Mesenchymal stem cell (in vitro differentiated cells and primary cell): ENCODE measurements around the gene FBXO17.

Experiments used
- DNase-seq: peaks from one replicate; pipeline ENCODE4 v3.0.0-alpha.2; 2013
- H2AFZ ChIP-seq: one replicate; pipeline ENCODE4 v1.6.1; 2013; ENCODE audit warnings: low read depth, mild to moderate bottlenecking, control low read depth, inconsistent platforms, low read length, moderate library complexity
- H2AK5ac ChIP-seq: 2 replicates; pipeline ENCODE4 v1.6.1; 2013; ENCODE audit warnings: low read length, moderate library complexity, mild to moderate bottlenecking, inconsistent platforms; ENCODE audit not compliant: severe bottlenecking
- H2BK120ac ChIP-seq: one replicate; pipeline ENCODE4 v1.6.1; 2013; ENCODE audit warnings: low read depth, mild to moderate bottlenecking, inconsistent platforms, low read length, moderate library complexity
- H2BK12ac ChIP-seq, 2 experiments: one replicate each; pipeline ENCODE4 v1.6.1; 2013; ENCODE audit warnings: inconsistent platforms in 2 of 2, low read length in 2 of 2, mild to moderate bottlenecking in 2 of 2, moderate library complexity in 2 of 2, control low read depth in 1 of 2
- H2BK15ac ChIP-seq: one replicate; pipeline ENCODE4 v1.6.1; 2013; ENCODE audit warnings: mild to moderate bottlenecking, low read depth, inconsistent platforms; ENCODE audit not compliant: poor library complexity, severe bottlenecking
- H2BK5ac ChIP-seq: 2 replicates; pipeline ENCODE4 v1.6.1; 2013; ENCODE audit warnings: low read depth, mild to moderate bottlenecking, low read length, control low read depth, inconsistent platforms; ENCODE audit not compliant: poor library complexity, severe bottlenecking
- H3K14ac ChIP-seq, 2 experiments: one replicate each; pipeline ENCODE4 v1.6.1; 2013; ENCODE audit warnings: inconsistent platforms in 2 of 2, low read length in 2 of 2, control low read depth in 1 of 2, mild to moderate bottlenecking in 1 of 2, moderate library complexity in 1 of 2
- H3K18ac ChIP-seq, 2 experiments: one replicate each; pipeline ENCODE4 v1.6.1; 2013; ENCODE audit warnings: inconsistent platforms in 2 of 2, low read length in 2 of 2, control low read depth in 1 of 2, low read depth in 1 of 2, mild to moderate bottlenecking in 1 of 2
- H3K23ac ChIP-seq, 2 experiments: one replicate each; pipeline ENCODE4 v1.6.1; 2013; ENCODE audit warnings: inconsistent platforms in 2 of 2, low read length in 2 of 2, mild to moderate bottlenecking in 2 of 2, moderate library complexity in 2 of 2, control low read depth in 1 of 2
- H3K27ac ChIP-seq: 2 replicates; pipeline ENCODE4 v1.5.1; 2013; ENCODE audit warnings: mild to moderate bottlenecking, moderate library complexity, low read length, control low read depth, inconsistent platforms; ENCODE audit not compliant: poor library complexity, severe bottlenecking
- H3K27me3 ChIP-seq, 2 experiments: 2 replicates each; pipeline versions ENCODE4 v1.6.1 to v1.7.0; 2013; ENCODE audit warnings: low read length in 2 of 2, mild to moderate bottlenecking in 2 of 2, moderate library complexity in 2 of 2, control low read depth in 1 of 2, inconsistent platforms in 1 of 2; ENCODE audit not compliant: control insufficient read depth in 1 of 2, insufficient read depth in 1 of 2
- H3K36me3 ChIP-seq, 2 experiments: 2 replicates each; pipeline versions ENCODE4 v1.6.1 to v1.7.0; 2013; ENCODE audit warnings: low read length in 2 of 2, control low read depth in 1 of 2, inconsistent platforms in 1 of 2, low read depth in 1 of 2, mild to moderate bottlenecking in 1 of 2; ENCODE audit not compliant: insufficient read depth in 2 of 2, control insufficient read depth in 1 of 2
- H3K4ac ChIP-seq, 2 experiments: one replicate each; pipeline ENCODE4 v1.6.1; 2013; ENCODE audit warnings: inconsistent platforms in 2 of 2, low read length in 2 of 2, mild to moderate bottlenecking in 2 of 2, moderate library complexity in 2 of 2, control low read depth in 1 of 2, low read depth in 1 of 2
- H3K4me1 ChIP-seq: 2 replicates; pipeline ENCODE4 v1.6.1; 2013; ENCODE audit warnings: low read depth, low read length, control low read depth; ENCODE audit not compliant: control insufficient read depth, insufficient read depth
- H3K4me2 ChIP-seq: 2 replicates; pipeline ENCODE4 v1.6.1; 2013; ENCODE audit warnings: low read length, mild to moderate bottlenecking, inconsistent platforms; ENCODE audit not compliant: poor library complexity, severe bottlenecking
- H3K4me3 ChIP-seq, 2 experiments: 2 replicates each; pipeline versions ENCODE4 v1.5.1 to v1.7.0; 2013; ENCODE audit warnings: low read length in 2 of 2, mild to moderate bottlenecking in 2 of 2, control low read depth in 1 of 2, low read depth in 1 of 2; ENCODE audit not compliant: insufficient read depth in 1 of 2
- H3K79me1 ChIP-seq: replicated peaks from 2 replicates; pipeline ENCODE4 v1.6.1; 2013; ENCODE audit warnings: mild to moderate bottlenecking, control low read depth, low read length, inconsistent platforms; ENCODE audit not compliant: poor library complexity, severe bottlenecking
- H3K9ac ChIP-seq: 2 replicates; pipeline ENCODE4 v1.7.0; 2013; ENCODE audit warnings: mild to moderate bottlenecking, low read length, moderate library complexity
- H3K9me3 ChIP-seq: 2 replicates; pipeline ENCODE4 v1.7.0; 2013; ENCODE audit warnings: mild to moderate bottlenecking, low read length; ENCODE audit not compliant: control insufficient read depth
- H4K8ac ChIP-seq: one replicate; pipeline ENCODE4 v1.6.1; 2013; ENCODE audit warnings: inconsistent platforms, mild to moderate bottlenecking, low read length, moderate library complexity
- H4K91ac ChIP-seq: one replicate; pipeline ENCODE4 v1.6.1; 2013; ENCODE audit warnings: mild to moderate bottlenecking, low read length, inconsistent platforms
- WGBS: methylation state at CpG from one replicate; pipeline ENCODE4 v1.1.7; 2013; ENCODE audit warnings: mixed read lengths; 5-methylcytosine and 5-hydroxymethylcytosine counted together

The FBXO17 gene

DNA sequence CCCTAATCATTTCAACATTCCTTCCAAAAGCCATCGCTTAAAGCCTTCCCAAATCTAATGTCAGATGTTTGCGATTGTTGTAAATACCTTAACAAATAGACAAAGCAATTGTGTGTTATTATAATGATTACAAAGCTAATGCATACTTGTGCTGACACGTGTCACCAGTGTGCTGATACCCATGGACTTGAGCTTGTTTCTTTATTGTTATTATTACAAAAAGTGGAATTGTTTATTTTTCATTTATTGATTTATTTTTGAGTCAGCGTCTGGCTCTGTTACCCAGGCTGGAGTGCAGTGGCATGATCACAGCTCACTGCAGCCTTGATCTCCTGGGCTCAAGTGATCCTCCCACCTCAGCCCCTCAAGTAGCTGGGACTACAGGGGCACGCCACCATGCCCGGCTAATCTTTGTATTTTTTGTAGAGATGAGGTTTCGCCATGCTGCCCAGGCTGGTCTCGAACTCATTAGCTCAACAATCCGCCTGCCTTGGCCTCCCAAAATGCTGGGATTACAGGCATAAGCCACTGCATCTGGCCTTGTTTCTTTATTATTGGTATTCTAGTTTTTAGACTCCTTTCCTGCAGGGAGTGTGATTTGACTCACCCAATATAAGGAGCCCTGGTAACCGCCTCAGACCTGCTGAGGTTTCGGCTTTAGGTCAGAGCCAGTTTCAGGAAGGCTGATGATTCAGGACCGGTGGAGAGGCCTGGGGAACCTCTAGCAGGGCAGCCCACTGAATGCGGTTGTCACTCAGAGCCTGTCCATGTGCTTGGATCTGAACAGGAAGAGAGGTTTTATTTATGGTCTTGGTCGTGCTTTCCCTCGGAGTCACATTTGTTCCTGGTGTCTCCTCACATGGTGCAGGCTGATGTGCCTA, 2.1 kb upstream of the FBXO17 start:
- peaks cover 2% of the 10 kb centered on the region for H3K79me1 ChIP-seq
- no peak overlapping the region for H3K4ac ChIP-seq
- peak; percentile 67 for DNase-seq
- no peak overlapping the region for H3K4me3 ChIP-seq
- H4K91ac ChIP-seq = no peak overlapping the region
- peaks cover 20% of the 10 kb centered on the region for H3K4me1 ChIP-seq
- H3K36me3 ChIP-seq = no peaks in the 10 kb centered on the region
- no peaks in the 10 kb centered on the region for H3K27me3 ChIP-seq
- no peak overlapping the region for H2BK12ac ChIP-seq
- H2AK5ac ChIP-seq = no peak overlapping the region
- no peak overlapping the region for H2BK120ac ChIP-seq
- H2AFZ ChIP-seq = no peak overlapping the region
- WGBS = 55% methylated on average over 13 of the region's 15 CpGs
- no peak overlapping the region for H2BK15ac ChIP-seq
- no peaks in the 10 kb centered on the region for H3K9me3 ChIP-seq
- H2BK5ac ChIP-seq = no peak overlapping the region
- H3K27ac ChIP-seq = no peak overlapping the region
- H3K18ac ChIP-seq = no peak overlapping the region
- H3K23ac ChIP-seq = no peak overlapping the region
- H3K14ac ChIP-seq = no peak overlapping the region
- no peak overlapping the region for H4K8ac ChIP-seq
- no peak overlapping the region for H3K4me2 ChIP-seq
- H3K9ac ChIP-seq = no peak overlapping the region

DNA sequence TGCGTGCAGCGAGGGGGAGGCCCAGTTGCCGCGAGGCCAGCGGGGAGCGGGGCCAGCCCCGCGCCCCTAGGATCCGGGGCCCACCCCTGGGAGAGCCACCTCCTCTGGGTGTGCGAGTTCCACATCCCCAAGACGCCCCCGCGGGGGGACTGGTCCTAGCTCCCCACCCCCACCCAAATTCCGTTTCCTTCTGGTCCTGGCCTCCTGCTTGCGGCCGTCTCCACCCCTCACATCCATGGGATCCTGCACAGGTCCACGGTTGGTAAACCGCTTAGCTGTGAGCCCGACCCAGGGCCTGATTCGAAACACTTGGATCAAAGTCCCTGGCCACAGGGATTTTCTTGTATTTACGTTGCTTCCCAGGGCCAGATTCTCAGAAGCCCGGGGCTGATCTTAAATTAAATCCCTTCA, 324 bp upstream of the FBXO17 start:
- H2BK15ac ChIP-seq = no peak overlapping the region
- H3K36me3 ChIP-seq = peaks cover 0 to 3% of the 10 kb centered on the region in 2 experiments
- H2AFZ ChIP-seq = peak overlapping the region; percentile 64
- H3K79me1 ChIP-seq = peaks cover 7% of the 10 kb centered on the region
- peak; percentile 61 for DNase-seq
- H3K9ac ChIP-seq = peak overlapping the region; percentile 83
- H2BK120ac ChIP-seq = peak overlapping the region; percentile 56
- H3K23ac ChIP-seq = no peak overlapping the region
- peak overlapping the region in 1 of 2 experiments; percentile 78 for H2BK12ac ChIP-seq
- 2% methylated on average over 16 of the region's 22 CpGs for WGBS
- H2AK5ac ChIP-seq = peak overlapping the region; percentile 65
- H4K8ac ChIP-seq = peak overlapping the region; percentile 86
- no peak overlapping the region for H3K14ac ChIP-seq
- no peaks in the 10 kb centered on the region for H3K27me3 ChIP-seq
- peak overlapping the region; percentile 25 for H4K91ac ChIP-seq
- peak overlapping the region; percentile 36 for H3K4me2 ChIP-seq
- peak overlapping the region; percentile 97 for H3K27ac ChIP-seq
- H3K9me3 ChIP-seq = no peaks in the 10 kb centered on the region
- H3K4me3 ChIP-seq = peak overlapping the region; percentile 83 to 85
- H3K4me1 ChIP-seq = peaks cover 17% of the 10 kb centered on the region
- peak overlapping the region; percentile 88 for H3K18ac ChIP-seq
- peak overlapping the region; percentile 67 for H2BK5ac ChIP-seq
- H3K4ac ChIP-seq = peak overlapping the region in 1 of 2 experiments; percentile 47

DNA sequence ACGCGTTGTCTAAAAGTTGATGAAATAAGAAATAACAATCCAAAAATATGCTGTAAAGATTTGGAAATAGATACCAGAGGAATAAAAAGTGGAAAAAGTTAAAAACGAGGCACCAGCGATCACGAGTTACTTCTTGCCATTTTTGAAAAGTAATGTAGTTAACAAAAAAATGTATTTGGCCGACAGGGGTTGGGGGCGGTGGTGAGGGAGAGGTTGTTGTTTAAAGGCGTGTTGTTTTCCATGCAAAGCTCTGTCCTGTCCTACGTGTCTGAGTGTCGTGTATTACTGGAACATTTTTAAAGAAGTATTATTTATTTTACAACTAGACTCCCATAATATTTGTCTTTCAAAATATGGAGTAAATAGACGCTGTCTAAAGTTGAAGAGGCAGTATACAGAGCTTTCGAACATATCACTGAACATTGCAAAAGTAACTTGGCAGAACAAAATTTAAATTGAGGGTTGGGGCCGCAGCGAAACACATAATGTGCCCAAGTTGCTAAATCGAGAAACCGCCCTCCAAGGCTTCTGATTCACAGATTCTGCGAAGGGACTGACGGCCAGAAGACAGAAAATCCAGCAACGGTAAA, 823 bp downstream of the FBXO17 start:
- H2BK5ac ChIP-seq = no peak overlapping the region
- no peak overlapping the region for H3K4ac ChIP-seq
- no peak overlapping the region for H2BK120ac ChIP-seq
- H4K8ac ChIP-seq = no peak overlapping the region
- DNase-seq = no peak
- H3K23ac ChIP-seq = peak overlapping the region in 1 of 2 experiments; percentile 59
- no peaks in the 10 kb centered on the region for H3K9me3 ChIP-seq
- H3K27me3 ChIP-seq = no peaks in the 10 kb centered on the region
- H3K14ac ChIP-seq = peak overlapping the region in 1 of 2 experiments; percentile 59
- peak overlapping the region; percentile 83 to 85 for H3K4me3 ChIP-seq
- H3K4me1 ChIP-seq = peaks cover 14% of the 10 kb centered on the region
- H2BK15ac ChIP-seq = no peak overlapping the region
- H3K18ac ChIP-seq = peak overlapping the region; percentile 14 to 88
- WGBS = 23% methylated on average over 16 of the region's 19 CpGs
- H3K27ac ChIP-seq = peak overlapping the region; percentile 72
- peaks cover 12% of the 10 kb centered on the region for H3K79me1 ChIP-seq
- peak overlapping the region; percentile 79 for H2AFZ ChIP-seq
- peaks cover 0 to 3% of the 10 kb centered on the region in 2 experiments for H3K36me3 ChIP-seq
- no peak overlapping the region for H2BK12ac ChIP-seq
- no peak overlapping the region for H2AK5ac ChIP-seq
- no peak overlapping the region for H4K91ac ChIP-seq
- peak overlapping the region; percentile 56 for H3K4me2 ChIP-seq
- peak overlapping the region; percentile 90 for H3K9ac ChIP-seq

DNA sequence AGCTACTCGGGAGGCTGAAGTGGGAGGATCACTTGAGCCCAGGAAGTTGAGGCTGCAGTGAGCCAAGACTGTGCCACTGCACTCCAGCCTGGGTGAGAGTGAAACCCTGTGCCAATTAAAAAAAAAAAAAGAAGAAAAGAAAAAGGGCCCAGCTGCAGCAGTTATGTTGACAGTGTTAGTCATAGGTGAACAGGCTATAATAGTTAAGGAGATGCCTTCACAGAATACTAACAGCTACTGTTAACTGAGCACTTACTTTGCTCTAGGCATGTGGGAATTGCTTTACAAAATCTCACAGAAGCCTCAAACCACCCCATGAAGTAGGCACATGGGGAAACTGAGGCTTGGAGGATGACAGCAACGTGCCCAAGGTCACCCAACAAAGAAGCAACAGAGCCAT, 3.9 kb downstream of the FBXO17 start:
- H3K4me3 ChIP-seq = no peak overlapping the region
- no peak overlapping the region for H4K8ac ChIP-seq
- H2BK5ac ChIP-seq = no peak overlapping the region
- H2BK12ac ChIP-seq = no peak overlapping the region
- no peak overlapping the region for H2AFZ ChIP-seq
- H3K4ac ChIP-seq = no peak overlapping the region
- no peak overlapping the region for H2AK5ac ChIP-seq
- H3K27ac ChIP-seq = no peak overlapping the region
- H3K9ac ChIP-seq = no peak overlapping the region
- peaks cover 3 to 10% of the 10 kb centered on the region in 2 experiments for H3K36me3 ChIP-seq
- WGBS = 100% methylated on average over 1 of the region's 2 CpGs
- DNase-seq = no peak
- no peak overlapping the region for H2BK15ac ChIP-seq
- no peak overlapping the region for H3K18ac ChIP-seq
- H3K14ac ChIP-seq = no peak overlapping the region
- no peak overlapping the region for H3K23ac ChIP-seq
- H3K79me1 ChIP-seq = peaks cover 20% of the 10 kb centered on the region
- no peaks in the 10 kb centered on the region for H3K9me3 ChIP-seq
- no peak overlapping the region for H4K91ac ChIP-seq
- no peaks in the 10 kb centered on the region for H3K27me3 ChIP-seq
- peaks cover 9% of the 10 kb centered on the region for H3K4me1 ChIP-seq
- H2BK120ac ChIP-seq = no peak overlapping the region
- no peak overlapping the region for H3K4me2 ChIP-seq
